Middle frontal gyrus (tissue), 1 donor: ENCODE results near the gene ALDOB.

Source experiments
- DNase-seq: peaks from one replicate; pipeline ENCODE4 v3.0.0-alpha.2; 2015; ENCODE audit warnings: low spot score; ENCODE audit errors: extremely low spot score

The ALDOB gene

GRCh38 chr9:101427957-101428655 lies 7.5 kb downstream of the ALDOB start:
- no peak for DNase-seq

DNA sequence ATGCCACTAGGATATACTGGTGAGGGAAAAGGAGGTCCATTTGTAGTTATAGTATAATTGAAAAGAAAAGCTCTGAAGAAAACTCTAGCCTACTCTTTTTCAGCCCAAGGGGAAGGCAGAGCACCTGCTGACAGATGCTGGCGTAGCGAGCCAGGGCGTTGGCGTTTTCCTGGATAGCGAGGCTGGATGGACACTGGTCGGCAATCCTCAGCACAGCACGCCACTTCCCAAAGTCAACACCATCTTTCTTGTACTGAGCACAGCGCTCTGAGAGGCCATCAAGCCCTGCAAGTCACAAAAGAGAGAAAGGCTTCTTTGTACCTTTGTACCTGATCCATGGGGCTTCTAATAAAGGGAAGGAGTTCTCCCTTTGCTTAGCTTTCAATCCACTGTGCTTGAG lies 8.2 kb downstream of the ALDOB start:
- DNase-seq = no peak

DNA sequence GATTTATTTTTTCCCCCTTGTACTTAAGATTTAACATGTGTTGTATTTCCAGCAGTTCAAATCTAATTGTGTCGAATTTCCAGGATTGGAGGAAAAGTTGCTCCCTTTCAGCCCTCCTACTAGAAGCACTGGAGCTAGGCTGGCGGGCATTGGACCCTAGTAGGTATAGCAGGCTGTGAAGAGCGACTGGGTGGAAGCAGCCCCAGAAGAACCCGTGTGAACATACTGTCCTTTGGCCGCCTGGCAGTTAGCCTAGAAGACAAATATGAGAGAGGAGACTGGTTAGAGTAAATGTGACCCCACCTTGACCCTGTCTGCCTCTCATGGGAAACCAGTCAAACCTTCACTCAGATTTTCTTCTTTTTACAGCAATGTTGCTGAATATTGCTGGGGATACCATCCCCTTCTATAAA lies 13.9 kb downstream of the ALDOB start:
- no peak for DNase-seq

DNA sequence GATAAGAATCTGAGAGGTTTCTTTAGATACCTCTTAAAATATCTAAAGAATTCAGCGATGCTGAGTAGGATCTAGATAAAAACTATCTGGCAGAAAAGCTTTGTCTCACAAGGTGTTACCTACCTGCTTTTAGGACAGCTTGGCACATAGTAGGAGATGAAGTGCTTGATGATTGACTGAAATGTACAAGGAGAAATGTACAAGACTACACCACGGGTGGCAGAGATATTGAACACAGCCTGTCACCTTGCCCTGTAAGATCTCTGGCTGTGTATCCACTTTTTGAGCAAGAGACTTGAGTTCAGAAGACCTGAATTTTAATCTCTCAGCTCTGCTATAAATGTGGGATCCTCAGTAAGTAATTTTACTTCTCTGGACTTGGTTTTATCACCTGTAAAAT lies 15.7 kb downstream of the ALDOB start:
- DNase-seq = no peak

DNA sequence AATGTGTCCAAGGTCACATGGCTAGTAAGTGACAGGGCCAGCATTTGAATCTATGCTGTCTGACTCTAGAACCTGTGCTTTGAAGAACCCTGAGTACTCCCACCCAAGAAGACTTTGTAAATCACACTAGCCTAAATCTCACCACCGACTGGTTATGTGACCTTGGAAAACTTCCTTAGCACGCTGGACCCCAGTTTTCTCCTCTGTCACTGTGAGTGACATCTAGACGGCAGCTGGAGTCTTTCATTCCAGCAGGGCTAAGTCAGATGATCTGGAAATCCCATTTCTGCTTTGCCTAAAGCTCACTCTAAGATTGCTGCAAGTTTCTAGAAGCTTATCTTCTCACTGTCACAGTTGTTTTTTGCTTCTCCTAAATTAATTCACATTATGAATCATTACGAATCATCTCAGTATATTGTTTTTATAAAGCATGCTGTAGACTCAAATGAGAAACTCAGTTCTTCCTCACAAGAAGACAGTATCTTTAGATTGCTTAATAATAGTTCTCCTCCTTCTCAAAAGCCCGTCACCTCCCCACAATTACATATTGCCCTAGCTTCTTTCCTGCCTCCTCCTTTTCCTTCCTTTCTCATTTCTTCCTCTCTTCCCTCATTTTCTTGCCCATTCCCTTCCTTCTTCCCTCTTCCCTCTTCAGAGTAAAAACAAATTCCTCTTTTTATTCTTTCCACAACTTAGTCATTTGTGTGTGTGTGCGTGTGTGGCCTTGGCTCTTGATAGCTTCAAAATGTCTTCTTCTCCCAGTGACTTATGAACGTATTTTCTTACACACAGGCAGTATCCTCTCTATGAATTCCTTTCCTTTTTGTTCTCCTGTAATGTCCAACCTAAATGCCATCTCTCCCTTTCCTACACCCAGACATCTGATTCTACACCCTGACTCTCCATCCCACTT lies 16.8 kb downstream of the ALDOB start:
- no peak for DNase-seq

DNA sequence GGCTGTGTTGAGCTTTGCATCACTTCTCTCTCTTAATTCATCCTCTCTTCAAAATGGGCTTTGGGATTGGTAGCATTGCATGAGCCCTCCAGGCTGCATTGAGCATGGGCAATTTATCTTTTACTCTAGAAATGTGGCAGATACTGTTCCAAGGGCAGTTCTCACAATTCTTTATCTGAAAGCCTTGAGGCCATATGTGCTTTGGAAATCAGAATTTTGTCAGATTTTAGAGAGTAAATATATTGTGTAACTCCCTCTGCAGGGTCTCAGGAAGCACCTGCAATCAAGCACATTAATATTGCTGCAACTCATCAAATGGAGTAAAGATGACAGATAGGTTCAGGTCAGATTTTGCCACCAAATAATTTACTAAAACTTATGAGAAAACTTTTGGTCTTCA lies 17.6 kb downstream of the ALDOB start:
- no peak for DNase-seq

DNA sequence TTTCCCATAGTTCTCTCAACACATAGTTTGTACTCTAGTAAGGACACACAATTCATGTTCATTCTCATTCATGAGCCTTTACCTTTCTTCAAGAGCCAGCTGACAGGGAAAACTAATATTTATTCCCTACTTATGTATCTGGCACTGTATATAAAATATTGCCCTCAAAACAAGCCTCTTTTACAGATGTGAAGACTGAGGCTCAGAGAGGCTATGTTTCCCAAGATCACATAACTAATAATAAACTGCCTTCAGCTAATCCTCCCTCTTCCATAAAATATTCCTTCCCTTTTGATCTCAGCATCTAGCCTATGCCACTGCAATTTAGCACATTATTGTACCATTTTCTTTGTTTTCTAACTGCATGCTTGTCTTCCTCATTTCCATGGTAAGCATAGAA lies 18.2 kb downstream of the ALDOB start:
- no peak for DNase-seq

DNA sequence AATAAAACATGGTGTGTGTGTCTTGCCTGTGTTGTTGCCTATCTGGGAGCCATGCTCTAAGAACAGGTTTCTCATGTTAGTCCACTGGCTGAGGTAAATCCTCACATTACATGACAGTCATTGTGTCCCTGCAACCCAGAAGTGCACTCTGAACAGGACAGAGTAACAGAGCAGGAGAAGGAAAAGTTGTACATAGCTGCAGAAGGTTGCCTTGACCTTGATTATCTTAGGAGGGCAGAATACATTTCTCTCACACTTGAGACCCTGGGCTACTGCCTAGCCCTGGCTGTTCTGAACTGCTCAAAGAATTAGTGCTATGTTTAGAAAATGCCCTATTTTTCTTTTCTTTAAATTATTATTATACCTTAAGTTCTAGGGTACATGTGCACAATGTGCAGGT lies 20.0 kb downstream of the ALDOB start:
- DNase-seq = no peak

GRCh38 chr9:101414839-101415238 lies 20.7 kb downstream of the ALDOB start:
- no peak for DNase-seq

GRCh38 chr9:101409079-101409477 lies 26.5 kb downstream of the ALDOB start:
- no peak for DNase-seq

DNA sequence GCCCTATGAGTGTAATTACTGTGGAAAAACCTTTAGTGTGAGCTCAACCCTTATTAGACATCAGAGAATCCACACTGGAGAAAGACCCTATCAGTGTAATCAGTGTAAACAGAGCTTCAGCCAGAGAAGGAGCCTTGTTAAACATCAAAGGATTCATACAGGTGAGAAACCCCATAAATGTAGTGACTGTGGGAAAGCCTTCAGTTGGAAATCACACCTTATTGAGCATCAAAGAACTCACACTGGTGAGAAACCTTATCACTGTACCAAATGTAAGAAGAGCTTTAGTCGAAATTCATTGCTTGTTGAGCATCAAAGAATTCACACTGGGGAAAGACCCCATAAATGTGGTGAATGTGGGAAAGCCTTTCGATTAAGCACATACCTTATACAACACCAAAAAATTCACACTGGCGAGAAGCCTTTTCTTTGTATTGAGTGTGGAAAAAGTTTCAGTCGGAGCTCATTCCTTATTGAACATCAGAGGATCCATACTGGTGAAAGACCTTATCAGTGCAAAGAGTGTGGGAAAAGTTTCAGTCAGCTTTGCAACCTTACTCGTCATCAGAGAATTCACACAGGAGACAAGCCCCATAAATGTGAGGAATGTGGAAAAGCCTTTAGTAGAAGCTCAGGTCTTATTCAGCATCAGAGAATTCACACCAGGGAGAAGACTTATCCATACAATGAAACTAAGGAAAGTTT lies 27.0 kb downstream of the ALDOB start:
- no peak for DNase-seq

DNA sequence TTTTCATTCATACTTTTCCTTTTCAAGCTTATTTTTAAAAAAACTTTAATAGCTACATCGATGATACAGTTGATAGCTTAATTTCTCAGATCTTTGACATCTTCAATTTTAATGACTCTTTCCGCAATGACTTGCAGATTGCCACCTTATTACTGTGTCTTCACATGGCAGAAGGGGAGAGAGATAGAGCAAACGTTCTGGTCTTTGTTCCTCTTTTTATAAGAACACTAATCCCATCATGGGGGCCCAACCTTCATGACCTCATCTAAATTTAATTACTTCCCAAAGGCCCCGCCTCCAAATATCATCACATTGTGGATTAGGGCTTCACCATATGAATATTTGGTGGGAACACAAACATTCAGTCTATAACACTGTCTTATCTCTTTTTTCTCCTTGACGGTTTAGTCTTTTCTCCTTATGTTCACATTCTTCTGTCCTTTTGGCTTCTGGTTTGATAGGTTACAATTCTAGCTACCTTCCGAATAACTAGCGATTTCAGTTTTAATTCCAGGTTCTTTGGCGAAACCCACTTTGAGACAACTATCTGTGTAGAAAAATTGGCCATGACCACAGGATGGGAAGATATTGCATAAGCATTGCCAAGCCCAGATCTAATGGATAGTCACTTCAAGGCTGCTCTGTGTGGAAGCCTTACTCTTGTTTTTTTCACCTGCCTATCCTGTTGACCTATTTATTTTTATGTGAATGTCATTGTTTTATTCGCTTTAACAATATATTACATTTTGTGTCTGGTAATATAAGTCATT lies 31.9 kb downstream of the ALDOB start:
- DNase-seq = no peak

GRCh38 chr9:101400120-101400519 lies 35.5 kb downstream of the ALDOB start:
- no peak for DNase-seq

DNA sequence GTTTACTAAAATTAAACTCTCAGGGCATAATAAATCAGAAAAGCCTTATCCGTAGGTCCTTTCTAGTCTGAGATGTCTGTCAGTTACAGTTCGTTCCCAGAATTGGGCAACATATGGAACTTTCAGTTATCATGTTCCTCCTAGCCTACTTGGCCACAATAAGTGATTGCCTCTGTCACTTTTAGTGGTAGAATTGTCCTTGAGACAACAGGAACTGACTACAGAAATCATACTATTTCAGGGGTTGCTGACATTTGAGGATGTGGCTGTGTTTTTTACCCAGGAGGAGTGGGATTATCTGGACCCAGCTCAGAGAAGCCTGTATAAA lies 36.0 kb downstream of the ALDOB start:
- DNase-seq = no peak

DNA sequence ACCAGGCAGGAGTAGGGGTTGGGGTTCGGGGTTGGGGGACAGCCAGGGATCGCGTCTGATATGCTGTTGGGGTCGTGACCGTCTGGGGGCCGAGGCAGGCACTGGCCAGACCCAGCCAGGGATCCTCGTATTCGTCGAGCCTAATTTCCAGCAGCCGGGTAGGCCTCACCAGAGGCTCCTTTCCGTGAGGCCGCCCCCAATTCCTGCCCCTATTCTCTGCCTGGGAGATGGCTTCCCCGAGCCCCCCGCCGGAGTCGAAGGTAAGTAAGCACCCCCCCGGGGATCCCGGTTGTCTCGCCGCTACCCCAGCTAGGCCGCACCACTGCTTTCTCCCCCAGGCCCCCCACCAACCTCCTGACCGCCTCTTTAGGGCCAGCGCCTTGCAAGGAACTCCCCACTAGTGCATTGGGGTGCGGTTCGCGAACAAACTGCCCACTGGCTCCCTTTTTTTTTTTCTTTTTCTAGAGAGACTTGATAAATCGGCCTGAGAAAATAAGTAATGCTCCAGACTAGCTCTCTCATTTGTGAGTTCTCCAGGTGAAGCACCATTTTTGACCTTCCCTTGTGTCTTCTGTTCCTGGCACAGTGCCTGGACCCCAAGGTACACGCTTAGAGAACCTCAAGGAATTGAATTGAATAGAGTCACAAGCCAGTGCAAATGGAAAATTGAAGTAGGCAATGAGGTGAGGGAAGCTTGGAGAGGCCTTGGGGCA lies 36.5 kb downstream of the ALDOB start:
- DNase-seq = no peak

GRCh38 chr9:101398068-101398929 lies 37.3 kb downstream of the ALDOB start, which contains the start of the genes MRPL50 and ZNF189:
Gene MRPL50 (minus strand): TSS chr9:101398618. CDS start chr9:101398592, 26 bp downstream.
Gene ZNF189 (plus strand): TSS chr9:101398851. CDS start chr9:101399157, 306 bp downstream.
- DNase-seq = peak; percentile 100

- no peak for DNase-seq
These were observed 37.9 kb downstream of the ALDOB start for GRCh38 chr9:101397746-101398067.

GRCh38 chr9:101394687-101395086 lies 40.9 kb downstream of the ALDOB start:
- DNase-seq = no peak

DNA sequence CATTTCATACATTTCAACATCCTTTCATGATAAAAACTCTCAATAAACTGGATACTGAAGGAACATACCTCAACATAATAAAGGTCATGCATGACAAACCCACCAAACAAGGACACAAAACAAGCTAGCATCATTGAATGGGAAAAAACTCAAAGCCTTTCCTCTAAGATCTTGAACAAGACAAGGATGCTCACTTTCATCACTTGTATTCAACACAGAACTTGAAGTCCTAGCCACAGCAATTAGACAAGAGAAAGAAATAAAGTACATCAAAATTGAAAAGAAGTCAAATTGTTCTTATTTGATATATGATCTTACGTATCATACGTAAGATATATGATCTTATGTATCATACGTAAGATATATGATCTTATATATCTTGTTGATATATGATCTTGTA lies 42.4 kb downstream of the ALDOB start:
- DNase-seq = no peak

- no peak for DNase-seq
These were observed 47.0 kb downstream of the ALDOB start for GRCh38 chr9:101388507-101388993.
